Smooth muscle cell (in vitro differentiated cells): ENCODE measurements around the gene CRADD. TPM values are rescaled to one million over a fixed set of nuclear protein-coding genes. Genes with fewer than 3 reads are reported as not detected.

Experiments used
- DNase-seq: peaks from one replicate; lab custom pipeline; 2025; ENCODE audit not compliant: unreplicated experiment; lab: John Stamatoyannopoulos, UW
- H2AFZ ChIP-seq: fragments of 200-600 bp; sonication (generic); 2 replicates; pipeline ENCODE4 v1.6.0; 2016; ENCODE audit warnings: antibody characterized with exemption, low read depth, mild to moderate bottlenecking
- H3F3A ChIP-seq: fragments of 200-600 bp; sonication (generic); 2 replicates; pipeline ENCODE4 v1.6.0; 2017; ENCODE audit warnings: antibody characterized with exemption, low read depth
- H3K27ac ChIP-seq: fragments of 200-600 bp; sonication (generic); 2 replicates; pipeline ENCODE4 v1.5.1; 2016; ENCODE audit warnings: low read depth, mild to moderate bottlenecking
- H3K27me3 ChIP-seq: fragments of 200-600 bp; sonication (generic); 2 replicates; pipeline ENCODE4 v1.6.1; 2016; ENCODE audit warnings: low read depth, mild to moderate bottlenecking
- H3K36me3 ChIP-seq: fragments of 200-600 bp; sonication (generic); 2 replicates; pipeline ENCODE4 v1.5.1; 2016; ENCODE audit warnings: low read depth
- H3K4me1 ChIP-seq: fragments of 200-600 bp; sonication (generic); 2 replicates; pipeline ENCODE4 v1.5.1; 2016; ENCODE audit warnings: low read depth
- H3K4me2 ChIP-seq: fragments of 200-600 bp; sonication (generic); 2 replicates; pipeline ENCODE4 v1.6.0; 2016; ENCODE audit warnings: mild to moderate bottlenecking
- H3K4me3 ChIP-seq: fragments of 200-600 bp; sonication (generic); 2 replicates; pipeline ENCODE4 v1.5.1; 2016; ENCODE audit warnings: mild to moderate bottlenecking
- H3K79me2 ChIP-seq: fragments of 200-600 bp; sonication (generic); 2 replicates; pipeline ENCODE4 v1.6.0; 2016; ENCODE audit warnings: low read depth, mild to moderate bottlenecking
- H3K9ac ChIP-seq: fragments of 200-600 bp; sonication (generic); 2 replicates; pipeline ENCODE4 v1.6.0; 2016; ENCODE audit warnings: low read depth
- H3K9me3 ChIP-seq: fragments of 200-600 bp; sonication (generic); replicated peaks from 2 replicates; pipeline ENCODE4 v1.5.1; 2016; ENCODE audit warnings: low read depth
- H4K20me1 ChIP-seq: fragments of 200-600 bp; sonication (generic); 2 replicates; pipeline ENCODE4 v1.6.0; 2016; ENCODE audit warnings: low read depth
- WGBS: methylation state at CpG from one replicate; pipeline ENCODE4 v1.1.7; 2016; ENCODE audit warnings: low lambda C conversion rate; 5-methylcytosine and 5-hydroxymethylcytosine counted together
- polyA plus RNA-seq: library from polyadenylated mRNA; unstranded; fragments of >200 nt; fragmentation: Nextera tagmentation; extraction: Ambion mirVana; gene quantifications from 2 replicates; pipeline ENCODE4 v1.2.1, GENCODE V29; 2016
- total RNA-seq: library from RNA; depleted of rRNA; stranded (reverse); fragments of >200 nt; gene quantifications from 2 replicates; pipeline ENCODE4 v1.2.3, GENCODE V29; 2014
- TF ChIP-seq, protein P1 (sequence below): fragments of 200-600 bp; sonication (generic); IDR thresholded peaks from 2 replicates; pipeline ENCODE4 v1.5.1; 2017; ENCODE audit warnings: borderline replicate concordance, mild to moderate bottlenecking, antibody characterized with exemption; ENCODE audit not compliant: insufficient read depth, poor library complexity, severe bottlenecking

The CRADD gene
- total and polyA plus RNA-seq, 2 experiments from 2014 or later = 10.7 to 28.6 TPM

GRCh38 chr12:93902192-93902591, 225.0 kb downstream of the CRADD start:
- Histone ChIP-seq H3K9ac (no peak overlapping the region), H3K36me3 (no peaks in the 10 kb centered on the region)
- 94% methylated on average over 4 of the region's 4 CpGs for WGBS

DNA sequence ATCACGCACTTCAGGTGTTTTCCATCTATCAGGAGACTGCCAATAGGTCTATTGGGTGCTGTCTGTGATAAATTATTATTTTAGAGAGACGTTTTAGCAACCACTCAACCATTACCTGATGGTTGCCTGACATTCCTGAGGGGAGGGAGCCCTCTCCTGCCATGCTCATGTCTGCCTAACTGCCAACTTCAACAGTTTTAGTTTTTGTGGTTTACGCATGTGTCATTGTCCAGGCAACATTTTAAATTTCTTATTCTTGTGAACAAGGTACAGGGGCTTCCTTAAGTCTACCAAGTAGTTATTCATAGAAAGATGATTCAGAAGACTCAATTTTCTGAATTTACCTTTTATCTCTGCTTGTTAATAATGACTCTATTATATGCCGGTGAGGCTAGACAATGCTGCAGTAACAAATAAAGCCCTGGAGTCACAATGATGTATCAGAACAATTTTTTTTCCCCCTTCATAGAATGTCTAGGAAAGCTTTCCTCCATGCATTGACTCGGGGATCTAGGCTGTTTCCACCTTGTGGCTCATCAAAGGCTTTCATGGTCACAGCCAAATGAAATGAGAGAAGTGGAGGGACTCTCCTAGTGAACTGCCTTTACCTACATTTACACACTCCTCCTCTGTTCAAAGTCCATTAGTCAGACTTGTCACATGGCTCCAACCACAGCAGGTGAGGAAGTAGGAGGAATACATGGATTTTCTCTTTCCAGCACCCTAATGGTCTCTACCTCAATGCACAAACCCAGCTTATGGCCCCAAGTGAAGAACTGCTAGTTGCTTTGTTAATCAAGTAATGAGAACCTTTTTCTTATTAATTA, 225.8 kb downstream of the CRADD start:
- Histone ChIP-seq H3K27me3 (no peaks in the 10 kb centered on the region), H3K9me3 (no peaks in the 10 kb centered on the region), H4K20me1 (no peaks in the 10 kb centered on the region), H3K36me3 (no peaks in the 10 kb centered on the region), H2AFZ (no peak overlapping the region), H3K4me2 (no peak overlapping the region), H3K27ac (no peak overlapping the region), H3K9ac (no peak overlapping the region), H3F3A (no peaks in the 10 kb centered on the region), H3K79me2 (no peaks in the 10 kb centered on the region), H3K4me1 (no peaks in the 10 kb centered on the region), H3K4me3 (no peak overlapping the region)
- 87% methylated on average over 5 of the region's 5 CpGs for WGBS
- TF ChIP-seq, protein P1, sequence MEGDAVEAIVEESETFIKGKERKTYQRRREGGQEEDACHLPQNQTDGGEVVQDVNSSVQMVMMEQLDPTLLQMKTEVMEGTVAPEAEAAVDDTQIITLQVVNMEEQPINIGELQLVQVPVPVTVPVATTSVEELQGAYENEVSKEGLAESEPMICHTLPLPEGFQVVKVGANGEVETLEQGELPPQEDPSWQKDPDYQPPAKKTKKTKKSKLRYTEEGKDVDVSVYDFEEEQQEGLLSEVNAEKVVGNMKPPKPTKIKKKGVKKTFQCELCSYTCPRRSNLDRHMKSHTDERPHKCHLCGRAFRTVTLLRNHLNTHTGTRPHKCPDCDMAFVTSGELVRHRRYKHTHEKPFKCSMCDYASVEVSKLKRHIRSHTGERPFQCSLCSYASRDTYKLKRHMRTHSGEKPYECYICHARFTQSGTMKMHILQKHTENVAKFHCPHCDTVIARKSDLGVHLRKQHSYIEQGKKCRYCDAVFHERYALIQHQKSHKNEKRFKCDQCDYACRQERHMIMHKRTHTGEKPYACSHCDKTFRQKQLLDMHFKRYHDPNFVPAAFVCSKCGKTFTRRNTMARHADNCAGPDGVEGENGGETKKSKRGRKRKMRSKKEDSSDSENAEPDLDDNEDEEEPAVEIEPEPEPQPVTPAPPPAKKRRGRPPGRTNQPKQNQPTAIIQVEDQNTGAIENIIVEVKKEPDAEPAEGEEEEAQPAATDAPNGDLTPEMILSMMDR = no peak
- no peak for DNase-seq

More at GRCh38 chr12:93902192-93902591, 225.0 kb downstream of the CRADD start:
- Histone ChIP-seq H3F3A (no peaks in the 10 kb centered on the region), H3K27ac (no peak overlapping the region), H2AFZ (no peak overlapping the region), H3K4me1 (no peaks in the 10 kb centered on the region), H3K9me3 (no peaks in the 10 kb centered on the region), H4K20me1 (no peaks in the 10 kb centered on the region), H3K4me2 (no peak overlapping the region), H3K4me3 (no peak overlapping the region), H3K79me2 (no peaks in the 10 kb centered on the region), H3K27me3 (no peaks in the 10 kb centered on the region)
- no peak for DNase-seq
- TF ChIP-seq, protein P1 = no peak

GRCh38 chr12:93904124-93904523, 226.9 kb downstream of the CRADD start:
- Histone ChIP-seq H3K27ac (no peak overlapping the region), H3K27me3 (no peaks in the 10 kb centered on the region), H3K79me2 (no peaks in the 10 kb centered on the region), H3K36me3 (no peaks in the 10 kb centered on the region), H3K9ac (no peak overlapping the region), H2AFZ (no peak overlapping the region), H3K9me3 (no peaks in the 10 kb centered on the region), H3K4me2 (no peak overlapping the region), H4K20me1 (no peaks in the 10 kb centered on the region), H3F3A (no peaks in the 10 kb centered on the region), H3K4me3 (no peak overlapping the region), H3K4me1 (no peaks in the 10 kb centered on the region)
- WGBS = 67% methylated on average over 4 of the region's 4 CpGs
- no peak for DNase-seq
- TF ChIP-seq, protein P1 = no peak

DNA sequence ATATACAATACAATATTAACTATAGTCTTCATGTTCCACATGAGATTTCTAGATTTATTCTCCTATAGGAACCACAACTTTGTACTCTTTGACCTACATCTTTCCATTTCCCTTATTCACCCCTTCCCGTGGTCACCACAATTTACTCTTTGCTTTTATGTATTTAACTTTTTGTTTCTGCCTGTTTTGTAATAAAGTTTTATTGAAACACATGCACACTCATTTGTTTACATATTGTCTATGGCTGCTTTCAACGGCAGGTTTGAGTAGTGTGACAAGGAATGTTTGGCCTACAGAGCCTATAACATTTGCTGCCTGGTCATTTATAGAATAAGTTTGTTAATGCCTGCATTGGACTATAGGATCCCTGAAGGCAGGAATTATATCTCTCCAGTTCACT, 231.1 kb downstream of the CRADD start:
- DNase-seq = no peak
- Histone ChIP-seq H3F3A (peaks cover under 1% of the 10 kb centered on the region), H3K27ac (no peak overlapping the region), H3K36me3 (no peaks in the 10 kb centered on the region), H3K27me3 (no peaks in the 10 kb centered on the region), H3K9ac (no peak overlapping the region), H3K4me2 (no peak overlapping the region), H2AFZ (no peak overlapping the region), H4K20me1 (no peaks in the 10 kb centered on the region), H3K4me3 (no peak overlapping the region), H3K9me3 (no peaks in the 10 kb centered on the region), H3K79me2 (no peaks in the 10 kb centered on the region), H3K4me1 (no peaks in the 10 kb centered on the region)
- TF ChIP-seq, protein P1 = no peak
- 95% methylated on average over 2 of the region's 2 CpGs for WGBS
